GM23338 (cell line): Measurements from ENCODE around the gene PTPRN2. TPM values are rescaled to one million over a fixed set of nuclear protein-coding genes. Genes with fewer than 3 reads are reported as not detected.

Experiments
- ATAC-seq: fragments of 200-7000 bp; cut with Tn5 transposase; 3 replicates; pipeline ENCODE4 v1.9.1; 2020
- DNase-seq: peaks from one replicate; pipeline ENCODE4 v3.0.0-alpha.2; 2015; ENCODE audit warnings: low spot score
- H2AFZ ChIP-seq: fragments of 200-600 bp; sonication (generic); 2 replicates; pipeline ENCODE4 v1.8.0; 2016; ENCODE audit warnings: antibody characterized with exemption, mild to moderate bottlenecking, moderate library complexity
- H3F3A ChIP-seq: fragments of 200-600 bp; sonication (generic); replicated peaks from 2 replicates; pipeline ENCODE4 v1.8.0; 2017; ENCODE audit warnings: antibody characterized with exemption, mixed run types, low read depth
- H3K27ac ChIP-seq: fragments of 200-600 bp; sonication (generic); 2 replicates; pipeline ENCODE4 v1.6.1; 2016; ENCODE audit warnings: low read depth
- H3K27me3 ChIP-seq: fragments of 200-600 bp; sonication (generic); 2 replicates; pipeline ENCODE4 v1.8.0; 2016; ENCODE audit warnings: mild to moderate bottlenecking, mixed run types, moderate library complexity; ENCODE audit not compliant: insufficient read depth
- H3K36me3 ChIP-seq: fragments of 200-600 bp; sonication (generic); 2 replicates; pipeline ENCODE4 v1.8.0; 2016; ENCODE audit warnings: mild to moderate bottlenecking; ENCODE audit not compliant: insufficient read depth
- H3K4me1 ChIP-seq: fragments of 200-600 bp; sonication (generic); 2 replicates; pipeline ENCODE4 v1.8.0; 2016; ENCODE audit warnings: mild to moderate bottlenecking, moderate library complexity; ENCODE audit not compliant: insufficient read depth
- H3K4me2 ChIP-seq: fragments of 200-600 bp; sonication (generic); 2 replicates; pipeline ENCODE4 v1.7.1; 2017; ENCODE audit warnings: mixed run types
- H3K4me3 ChIP-seq: fragments of 200-600 bp; sonication (generic); 2 replicates; pipeline ENCODE4 v1.6.1; 2016; ENCODE audit warnings: mixed run types
- H3K79me2 ChIP-seq: fragments of 200-600 bp; sonication (generic); replicated peaks from 2 replicates; pipeline ENCODE4 v1.8.0; 2017; ENCODE audit warnings: mild to moderate bottlenecking; ENCODE audit not compliant: insufficient read depth
- H3K9me2 ChIP-seq: fragments of 200-600 bp; sonication (generic); 2 replicates; pipeline ENCODE4 v1.8.0; 2017; ENCODE audit not compliant: insufficient read depth
- H4K20me1 ChIP-seq: fragments of 200-600 bp; sonication (generic); replicated peaks from 2 replicates; pipeline ENCODE4 v1.8.0; 2017; ENCODE audit warnings: mild to moderate bottlenecking; ENCODE audit not compliant: insufficient read depth
- H3K27ac Mint-ChIP-seq: 2 replicates; pipeline ENCODE4 v1.8.0; 2020; ENCODE audit warnings: inconsistent platforms, mild to moderate bottlenecking, moderate library complexity, mixed read lengths
- H3K27me3 Mint-ChIP-seq: 3 replicates; pipeline ENCODE4 v1.8.0; 2022; ENCODE audit warnings: low read depth, mild to moderate bottlenecking, moderate library complexity, mixed read lengths, inconsistent platforms; ENCODE audit not compliant: insufficient read depth, poor library complexity
- H3K36me3 Mint-ChIP-seq: 3 replicates; pipeline ENCODE4 v1.8.0; 2021; ENCODE audit warnings: low read depth, mild to moderate bottlenecking, inconsistent platforms, moderate library complexity, mixed read lengths
- H3K4me1 Mint-ChIP-seq: 3 replicates; pipeline ENCODE4 v1.8.0; 2020; ENCODE audit warnings: mild to moderate bottlenecking, inconsistent platforms, mixed read lengths
- H3K4me3 Mint-ChIP-seq: 3 replicates; pipeline ENCODE4 v1.8.0; 2021; ENCODE audit warnings: moderate library complexity, mild to moderate bottlenecking, inconsistent platforms, mixed read lengths
- H3K9me3 Mint-ChIP-seq: 3 replicates; pipeline ENCODE4 v1.8.0; 2020; ENCODE audit warnings: moderate library complexity, mild to moderate bottlenecking, inconsistent platforms, mixed read lengths
- CREB1 ChIP-seq: fragments of 250-450 bp; sonication (Bioruptor Pico); IDR thresholded peaks from 2 replicates; pipeline ENCODE4 v1.5.0; 2020; ENCODE audit warnings: low read depth, mild to moderate bottlenecking, moderate library complexity
- EZH2 ChIP-seq: fragments of 200-600 bp; sonication (generic); IDR thresholded peaks from one replicate; pipeline ENCODE4 v1.8.0; 2017; ENCODE audit warnings: antibody characterized with exemption, mild to moderate bottlenecking, low read depth; ENCODE audit not compliant: unreplicated experiment
- EZH2phosphoT487 ChIP-seq: fragments of 200-600 bp; sonication (generic); IDR thresholded peaks from one replicate; pipeline ENCODE4 v1.8.1; 2018; ENCODE audit warnings: antibody characterized with exemption; ENCODE audit not compliant: unreplicated experiment
- JUNB ChIP-seq: IDR thresholded peaks from one replicate; pipeline ENCODE4 v1.6.1; 2016; ENCODE audit warnings: antibody characterized with exemption; ENCODE audit not compliant: unreplicated experiment
- NANOG ChIP-seq: IDR thresholded peaks from 2 replicates; pipeline ENCODE4 v1.6.1; 2016; ENCODE audit warnings: antibody characterized with exemption, borderline replicate concordance
- POLR2AphosphoS5 ChIP-seq: IDR thresholded peaks from 2 replicates; pipeline ENCODE4 v1.6.1; 2016; ENCODE audit warnings: antibody characterized with exemption, low read depth
- STAT1 ChIP-seq: IDR thresholded peaks from one replicate; pipeline ENCODE4 v1.6.1; 2016; ENCODE audit warnings: antibody characterized with exemption; ENCODE audit not compliant: unreplicated experiment
- ZNF114 ChIP-seq: fragments of 250-450 bp; sonication (Bioruptor Pico); IDR thresholded peaks from 2 replicates; pipeline ENCODE4 v1.5.0; 2020; ENCODE audit warnings: mild to moderate bottlenecking, moderate library complexity
- ZNF331 ChIP-seq: fragments of 250-450 bp; sonication (Bioruptor Pico); IDR thresholded peaks from 2 replicates; pipeline ENCODE4 v1.5.0; 2020; ENCODE audit warnings: low read depth, mild to moderate bottlenecking, moderate library complexity
- polyA plus RNA-seq: library from polyadenylated mRNA; unstranded; fragments of >200 nt; fragmentation: Nextera tagmentation; extraction: Ambion mirVana; gene quantifications from 2 replicates; pipeline ENCODE4 v1.2.1, GENCODE V29; 2016
- total RNA-seq: library from RNA; depleted of rRNA; stranded (reverse); fragments of >200 nt; shearing (Covaris generic); gene quantifications from 2 replicates; pipeline ENCODE4 v1.2.3, GENCODE V29; 2014
- TF ChIP-seq, protein P1 (sequence below): fragments of 250-450 bp; sonication (Bioruptor Pico); IDR thresholded peaks from 2 replicates; pipeline ENCODE4 v1.5.0; 2020; ENCODE audit warnings: mild to moderate bottlenecking, moderate library complexity
- TF ChIP-seq, protein P2 (sequence below): IDR thresholded peaks from 2 replicates; pipeline ENCODE4 v1.6.1; 2016; ENCODE audit warnings: antibody characterized with exemption
- TF ChIP-seq, protein P3 (sequence below): IDR thresholded peaks from one replicate; pipeline ENCODE4 v1.6.1; 2018; ENCODE audit warnings: antibody characterized with exemption; ENCODE audit not compliant: unreplicated experiment
- TF ChIP-seq, protein P4 (sequence below), 2 experiments: fragments of 200-600 bp in 1 of 2; sonication (generic) in 1 of 2; conservative IDR thresholded peaks; 2 replicates each; pipeline versions ENCODE4 v1.5.1 to v1.6.1; 2016 to 2017; ENCODE audit warnings: antibody characterized with exemption in 2 of 2, low read depth in 2 of 2, mild to moderate bottlenecking in 2 of 2, moderate library complexity in 1 of 2

Gene PTPRN2
- total and polyA plus RNA-seq, 2 experiments from 2014 or later, result 0.87 to 4.0 TPM

DNA sequence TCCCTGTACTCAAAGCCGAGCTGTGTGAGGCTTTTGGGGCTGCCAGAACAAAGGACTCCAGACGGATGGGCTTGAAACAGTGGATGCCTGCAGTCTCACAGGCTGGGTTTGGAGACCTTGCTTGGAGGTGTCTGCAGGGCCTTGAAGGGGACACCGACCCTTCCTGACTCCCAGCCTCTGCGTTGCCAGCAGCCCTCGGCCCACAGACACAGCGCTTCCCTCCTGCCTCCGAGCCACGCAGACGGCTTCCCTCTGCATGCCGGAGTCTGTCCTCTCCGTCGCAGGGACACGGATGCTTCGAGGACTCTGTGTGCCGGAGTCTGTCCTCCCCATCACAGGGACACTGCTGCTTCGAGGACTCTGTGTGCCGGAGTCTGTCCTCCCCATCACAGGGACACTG, 726.1 kb downstream of the PTPRN2 start:
- no peak for ATAC-seq
- H3F3A ChIP-seq, result no peaks in the 10 kb centered on the region
- DNase-seq, result no peak
- H3K4me3 ChIP-seq, result no peak overlapping the region
- H3K27ac Mint-ChIP-seq, result no peak overlapping the region
- H3K9me3 Mint-ChIP-seq, result peaks cover 64% of the 10 kb centered on the region
- H3K9me2 ChIP-seq, result no peaks in the 10 kb centered on the region
- peaks cover 2% of the 10 kb centered on the region for H3K27me3 Mint-ChIP-seq
- no peaks in the 10 kb centered on the region for H3K27me3 ChIP-seq
- no peak overlapping the region for H3K4me3 Mint-ChIP-seq
- no peak overlapping the region for H2AFZ ChIP-seq
- H3K4me2 ChIP-seq, result no peak overlapping the region
- TF ChIP-seq EZH2, result no peak
- TF ChIP-seq ZNF331, result no peak
- no peak for TF ChIP-seq JUNB
- TF ChIP-seq CREB1, result no peak
- TF ChIP-seq, protein P1, sequence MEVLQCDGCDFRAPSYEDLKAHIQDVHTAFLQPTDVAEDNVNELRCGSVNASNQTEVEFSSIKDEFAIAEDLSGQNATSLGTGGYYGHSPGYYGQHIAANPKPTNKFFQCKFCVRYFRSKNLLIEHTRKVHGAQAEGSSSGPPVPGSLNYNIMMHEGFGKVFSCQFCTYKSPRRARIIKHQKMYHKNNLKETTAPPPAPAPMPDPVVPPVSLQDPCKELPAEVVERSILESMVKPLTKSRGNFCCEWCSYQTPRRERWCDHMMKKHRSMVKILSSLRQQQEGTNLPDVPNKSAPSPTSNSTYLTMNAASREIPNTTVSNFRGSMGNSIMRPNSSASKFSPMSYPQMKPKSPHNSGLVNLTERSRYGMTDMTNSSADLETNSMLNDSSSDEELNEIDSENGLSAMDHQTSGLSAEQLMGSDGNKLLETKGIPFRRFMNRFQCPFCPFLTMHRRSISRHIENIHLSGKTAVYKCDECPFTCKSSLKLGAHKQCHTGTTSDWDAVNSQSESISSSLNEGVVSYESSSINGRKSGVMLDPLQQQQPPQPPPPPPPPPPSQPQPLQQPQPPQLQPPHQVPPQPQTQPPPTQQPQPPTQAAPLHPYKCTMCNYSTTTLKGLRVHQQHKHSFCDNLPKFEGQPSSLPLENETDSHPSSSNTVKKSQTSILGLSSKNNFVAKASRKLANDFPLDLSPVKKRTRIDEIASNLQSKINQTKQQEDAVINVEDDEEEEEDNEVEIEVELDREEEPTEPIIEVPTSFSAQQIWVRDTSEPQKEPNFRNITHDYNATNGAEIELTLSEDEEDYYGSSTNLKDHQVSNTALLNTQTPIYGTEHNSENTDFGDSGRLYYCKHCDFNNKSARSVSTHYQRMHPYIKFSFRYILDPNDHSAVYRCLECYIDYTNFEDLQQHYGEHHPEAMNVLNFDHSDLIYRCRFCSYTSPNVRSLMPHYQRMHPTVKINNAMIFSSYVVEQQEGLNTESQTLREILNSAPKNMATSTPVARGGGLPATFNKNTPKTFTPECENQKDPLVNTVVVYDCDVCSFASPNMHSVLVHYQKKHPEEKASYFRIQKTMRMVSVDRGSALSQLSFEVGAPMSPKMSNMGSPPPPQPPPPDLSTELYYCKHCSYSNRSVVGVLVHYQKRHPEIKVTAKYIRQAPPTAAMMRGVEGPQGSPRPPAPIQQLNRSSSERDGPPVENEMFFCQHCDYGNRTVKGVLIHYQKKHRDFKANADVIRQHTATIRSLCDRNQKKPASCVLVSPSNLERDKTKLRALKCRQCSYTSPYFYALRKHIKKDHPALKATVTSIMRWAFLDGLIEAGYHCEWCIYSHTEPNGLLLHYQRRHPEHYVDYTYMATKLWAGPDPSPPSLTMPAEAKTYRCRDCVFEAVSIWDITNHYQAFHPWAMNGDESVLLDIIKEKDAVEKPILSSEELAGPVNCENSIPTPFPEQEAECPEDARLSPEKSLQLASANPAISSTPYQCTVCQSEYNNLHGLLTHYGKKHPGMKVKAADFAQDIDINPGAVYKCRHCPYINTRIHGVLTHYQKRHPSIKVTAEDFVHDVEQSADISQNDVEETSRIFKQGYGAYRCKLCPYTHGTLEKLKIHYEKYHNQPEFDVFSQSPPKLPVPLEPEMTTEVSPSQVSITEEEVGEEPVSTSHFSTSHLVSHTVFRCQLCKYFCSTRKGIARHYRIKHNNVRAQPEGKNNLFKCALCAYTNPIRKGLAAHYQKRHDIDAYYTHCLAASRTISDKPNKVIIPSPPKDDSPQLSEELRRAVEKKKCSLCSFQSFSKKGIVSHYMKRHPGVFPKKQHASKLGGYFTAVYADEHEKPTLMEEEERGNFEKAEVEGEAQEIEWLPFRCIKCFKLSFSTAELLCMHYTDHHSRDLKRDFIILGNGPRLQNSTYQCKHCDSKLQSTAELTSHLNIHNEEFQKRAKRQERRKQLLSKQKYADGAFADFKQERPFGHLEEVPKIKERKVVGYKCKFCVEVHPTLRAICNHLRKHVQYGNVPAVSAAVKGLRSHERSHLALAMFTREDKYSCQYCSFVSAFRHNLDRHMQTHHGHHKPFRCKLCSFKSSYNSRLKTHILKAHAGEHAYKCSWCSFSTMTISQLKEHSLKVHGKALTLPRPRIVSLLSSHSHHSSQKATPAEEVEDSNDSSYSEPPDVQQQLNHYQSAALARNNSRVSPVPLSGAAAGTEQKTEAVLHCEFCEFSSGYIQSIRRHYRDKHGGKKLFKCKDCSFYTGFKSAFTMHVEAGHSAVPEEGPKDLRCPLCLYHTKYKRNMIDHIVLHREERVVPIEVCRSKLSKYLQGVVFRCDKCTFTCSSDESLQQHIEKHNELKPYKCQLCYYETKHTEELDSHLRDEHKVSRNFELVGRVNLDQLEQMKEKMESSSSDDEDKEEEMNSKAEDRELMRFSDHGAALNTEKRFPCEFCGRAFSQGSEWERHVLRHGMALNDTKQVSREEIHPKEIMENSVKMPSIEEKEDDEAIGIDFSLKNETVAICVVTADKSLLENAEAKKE (CRISPR knock-in tag), result no peak
- TF ChIP-seq, protein P2, sequence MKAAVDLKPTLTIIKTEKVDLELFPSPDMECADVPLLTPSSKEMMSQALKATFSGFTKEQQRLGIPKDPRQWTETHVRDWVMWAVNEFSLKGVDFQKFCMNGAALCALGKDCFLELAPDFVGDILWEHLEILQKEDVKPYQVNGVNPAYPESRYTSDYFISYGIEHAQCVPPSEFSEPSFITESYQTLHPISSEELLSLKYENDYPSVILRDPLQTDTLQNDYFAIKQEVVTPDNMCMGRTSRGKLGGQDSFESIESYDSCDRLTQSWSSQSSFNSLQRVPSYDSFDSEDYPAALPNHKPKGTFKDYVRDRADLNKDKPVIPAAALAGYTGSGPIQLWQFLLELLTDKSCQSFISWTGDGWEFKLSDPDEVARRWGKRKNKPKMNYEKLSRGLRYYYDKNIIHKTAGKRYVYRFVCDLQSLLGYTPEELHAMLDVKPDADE, result no peak
- no peak for TF ChIP-seq ZNF114 (CRISPR knock-in tag)
- no peak for TF ChIP-seq STAT1
- TF ChIP-seq NANOG, result no peak
- TF ChIP-seq EZH2phosphoT487, result no peak
- TF ChIP-seq, protein P3, sequence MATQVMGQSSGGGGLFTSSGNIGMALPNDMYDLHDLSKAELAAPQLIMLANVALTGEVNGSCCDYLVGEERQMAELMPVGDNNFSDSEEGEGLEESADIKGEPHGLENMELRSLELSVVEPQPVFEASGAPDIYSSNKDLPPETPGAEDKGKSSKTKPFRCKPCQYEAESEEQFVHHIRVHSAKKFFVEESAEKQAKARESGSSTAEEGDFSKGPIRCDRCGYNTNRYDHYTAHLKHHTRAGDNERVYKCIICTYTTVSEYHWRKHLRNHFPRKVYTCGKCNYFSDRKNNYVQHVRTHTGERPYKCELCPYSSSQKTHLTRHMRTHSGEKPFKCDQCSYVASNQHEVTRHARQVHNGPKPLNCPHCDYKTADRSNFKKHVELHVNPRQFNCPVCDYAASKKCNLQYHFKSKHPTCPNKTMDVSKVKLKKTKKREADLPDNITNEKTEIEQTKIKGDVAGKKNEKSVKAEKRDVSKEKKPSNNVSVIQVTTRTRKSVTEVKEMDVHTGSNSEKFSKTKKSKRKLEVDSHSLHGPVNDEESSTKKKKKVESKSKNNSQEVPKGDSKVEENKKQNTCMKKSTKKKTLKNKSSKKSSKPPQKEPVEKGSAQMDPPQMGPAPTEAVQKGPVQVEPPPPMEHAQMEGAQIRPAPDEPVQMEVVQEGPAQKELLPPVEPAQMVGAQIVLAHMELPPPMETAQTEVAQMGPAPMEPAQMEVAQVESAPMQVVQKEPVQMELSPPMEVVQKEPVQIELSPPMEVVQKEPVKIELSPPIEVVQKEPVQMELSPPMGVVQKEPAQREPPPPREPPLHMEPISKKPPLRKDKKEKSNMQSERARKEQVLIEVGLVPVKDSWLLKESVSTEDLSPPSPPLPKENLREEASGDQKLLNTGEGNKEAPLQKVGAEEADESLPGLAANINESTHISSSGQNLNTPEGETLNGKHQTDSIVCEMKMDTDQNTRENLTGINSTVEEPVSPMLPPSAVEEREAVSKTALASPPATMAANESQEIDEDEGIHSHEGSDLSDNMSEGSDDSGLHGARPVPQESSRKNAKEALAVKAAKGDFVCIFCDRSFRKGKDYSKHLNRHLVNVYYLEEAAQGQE, result no peak
- TF ChIP-seq POLR2AphosphoS5, result no peak
- TF ChIP-seq, protein P4, sequence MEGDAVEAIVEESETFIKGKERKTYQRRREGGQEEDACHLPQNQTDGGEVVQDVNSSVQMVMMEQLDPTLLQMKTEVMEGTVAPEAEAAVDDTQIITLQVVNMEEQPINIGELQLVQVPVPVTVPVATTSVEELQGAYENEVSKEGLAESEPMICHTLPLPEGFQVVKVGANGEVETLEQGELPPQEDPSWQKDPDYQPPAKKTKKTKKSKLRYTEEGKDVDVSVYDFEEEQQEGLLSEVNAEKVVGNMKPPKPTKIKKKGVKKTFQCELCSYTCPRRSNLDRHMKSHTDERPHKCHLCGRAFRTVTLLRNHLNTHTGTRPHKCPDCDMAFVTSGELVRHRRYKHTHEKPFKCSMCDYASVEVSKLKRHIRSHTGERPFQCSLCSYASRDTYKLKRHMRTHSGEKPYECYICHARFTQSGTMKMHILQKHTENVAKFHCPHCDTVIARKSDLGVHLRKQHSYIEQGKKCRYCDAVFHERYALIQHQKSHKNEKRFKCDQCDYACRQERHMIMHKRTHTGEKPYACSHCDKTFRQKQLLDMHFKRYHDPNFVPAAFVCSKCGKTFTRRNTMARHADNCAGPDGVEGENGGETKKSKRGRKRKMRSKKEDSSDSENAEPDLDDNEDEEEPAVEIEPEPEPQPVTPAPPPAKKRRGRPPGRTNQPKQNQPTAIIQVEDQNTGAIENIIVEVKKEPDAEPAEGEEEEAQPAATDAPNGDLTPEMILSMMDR (conservative IDR thresholded peaks at IDR 0.05; ENCODE audit: low read depth in 2 of 2), result no peak
- no peaks in the 10 kb centered on the region for H3K4me1 Mint-ChIP-seq
- H3K36me3 Mint-ChIP-seq, result peaks cover 35% of the 10 kb centered on the region
- no peaks in the 10 kb centered on the region for H3K79me2 ChIP-seq
- H3K27ac ChIP-seq, result no peak overlapping the region
- no peaks in the 10 kb centered on the region for H3K36me3 ChIP-seq
- H4K20me1 ChIP-seq, result no peaks in the 10 kb centered on the region
- H3K4me1 ChIP-seq, result no peaks in the 10 kb centered on the region
